Heart right ventricle (tissue), 16 donors: ENCODE measurements around the gene KMT2D. TPM values are rescaled to one million over a fixed set of nuclear protein-coding genes. Genes with fewer than 3 reads are reported as not detected.

Experiments used
- ATAC-seq, 8 donors: fragments of 200-7000 bp; cut with Tn5 transposase; one replicate each; pipeline ENCODE4 v1.9.1; 2020; ENCODE audit warnings: mild to moderate bottlenecking in 8 of 8, moderate library complexity in 8 of 8, moderate number of reproducible peaks in 1 of 8
- DNase-seq, 2 donors: peaks; one replicate each; pipeline ENCODE4 v3.0.0-alpha.2; 2020
- H3K27ac ChIP-seq, 10 donors: fragments of 200-600 bp; sonication (generic) in 2 of 10; one replicate each; pipeline versions ENCODE4 v1.5.0 to v1.8.0; 2020 to 2022; ENCODE audit warnings: mild to moderate bottlenecking in 3 of 10
- H3K27me3 ChIP-seq, 7 donors: fragments of 200-600 bp; one replicate each; pipeline ENCODE4 v1.8.0; 2021 to 2022; ENCODE audit warnings: mild to moderate bottlenecking in 2 of 7
- H3K36me3 ChIP-seq, 9 donors: fragments of 200-600 bp; sonication (generic) in 1 of 9; one replicate each; pipeline versions ENCODE4 v1.5.0 to v1.8.0; 2020 to 2022; ENCODE audit warnings: mild to moderate bottlenecking in 2 of 9
- H3K4me1 ChIP-seq, 9 donors: fragments of 200-600 bp; sonication (generic) in 1 of 9; one replicate each; pipeline versions ENCODE4 v1.5.0 to v1.8.0; 2020 to 2022; ENCODE audit warnings: mild to moderate bottlenecking in 4 of 9
- H3K4me3 ChIP-seq, 10 donors: fragments of 200-600 bp; sonication (generic) in 2 of 10; one replicate each; pipeline versions ENCODE4 v1.5.0 to v1.8.0; 2020 to 2022; ENCODE audit warnings: mild to moderate bottlenecking in 7 of 10, moderate library complexity in 2 of 10
- H3K9me3 ChIP-seq, 11 donors: fragments of 200-600 bp in 10 of 11; sonication (generic) in 2 of 11; one replicate each; pipeline versions ENCODE4 v1.5.0 to v1.8.0; 2013 to 2022; ENCODE audit warnings: mild to moderate bottlenecking in 2 of 11, control low read depth in 1 of 11, moderate library complexity in 1 of 11
- CTCF ChIP-seq, 9 donors: fragments of 200-600 bp; sonication (generic) in 2 of 9; IDR thresholded peaks; one replicate each; pipeline versions ENCODE4 v1.5.0 to v1.8.0; 2021 to 2022; ENCODE audit warnings: antibody characterized with exemption in 9 of 9, mild to moderate bottlenecking in 5 of 9, moderate library complexity in 1 of 9
- WGBS, 2 donors: extraction: QIAGEN DNeasy Blood & Tissue Kit; methylation state at CpG; one replicate each; pipeline ENCODE4 v1.1.7; 2013; ENCODE audit warnings: inconsistent platforms in 1 of 2; 5-methylcytosine and 5-hydroxymethylcytosine counted together
- intact Hi-C, 10 donors: fragments of 100-400 bp; cut with DNase I; formaldehyde crosslinking; loops; one replicate each; pipeline versions ENCODE4 v1.11.1 to v1.14.2; 2022
- polyA plus RNA-seq, 2 donors: library from polyadenylated mRNA; stranded (reverse); fragments of 200-250 nt; gene quantifications; one replicate each; pipeline ENCODE4 v1.2.3, GENCODE V29; 2013
- total RNA-seq, 10 donors: library from RNA; stranded (reverse); fragmentation: NEBNext Ultra II Directional in 3 of 10; extraction: Animal tissue kit (Norgen Biotek cat#: 25700) in 3 of 10; gene quantifications; one replicate each; pipeline versions ENCODE4 v1.2.1 to v1.2.4, GENCODE V29; 2021 to 2023
- donor health status: Arrhythmogenic right ventricular cardiomyopathy.
- donor health status: ischemic (EF 13 %, LVEDD 7.1; RV severe dilation, severe dysfunction).
- donor health status: healthy with polysubstance abuse.
- donor health status: DM: no; HTN: yes; CAD: no.
- donor health status: DM: no; HTN: no; CAD: no.
- donor health status: ischemic (EF 25% LVEDD 6.9; RV normal size, moderate dysfunction).
- donor health status: ischemic (EF 25% LVEDD 5.7; RV mildly dilated, moderate dysfunction).
- donor health status: healthy.
- donor health status: DM: yes; HTN: yes; CAD: no.
- donor health status: Ischemic cardiomyopathy.
- donor health status: ischemic (EF 35%, LVEDD 5.7; RV mildly dilated, moderate dysfunction).
- donor health status: nonischemic (EF 11% LVEDD 7.7; RV severe dilation, severe dysfunction).
- donor health status: DM: yes; HTN: yes; CAD: no.
- donor health status: PGD.
- donor health status: ischemic (EF 29% LVEDD 5.4; RV normal size, mild dysfunction).
- donor health status: nonischemic (EF 23%, LVEDD 6.1; RV moderate dilation, normal function).

The KMT2D gene
- total and polyA plus RNA-seq, 12 donors: 9.6 to 65.3 (median 54.2) TPM

- Histone ChIP-seq H3K27me3 (peaks cover 10 to 70% (median 51%) of the 10 kb centered on the region in 7 donors), H3K27ac (peak overlapping the region in 3 of 10 donors; percentile 49 to 60 (median 56)), H3K4me1 (peaks cover 31 to 65% (median 61%) of the 10 kb centered on the region in 9 donors), H3K36me3 (peaks cover 0 to 33% (median 15%) of the 10 kb centered on the region in 9 donors), H3K9me3 (no peaks in the 10 kb centered on the region), H3K4me3 (peak overlapping the region in 9 of 10 donors; percentile 24 to 52 (median 37))
- intact Hi-C loops: no loop called here
- ATAC-seq (peak in 7 of 8 donors; percentile 1 to 48 (median 24)), DNase-seq (no peak)
- TF ChIP-seq CTCF (IDR thresholded peaks at IDR 0.05): no peak
- WGBS, 2 donors: 4 to 9% methylated on average over 9 of the region's 9 CpGs
Measured at GRCh38 chr12:49093792-49094159, 33.2 kb upstream of the KMT2D start.

GRCh38 chr12:49092816-49093406 lies 32.3 kb upstream of the KMT2D start:
- no peaks in the 10 kb centered on the region for H3K9me3 ChIP-seq
- DNase-seq: no peak
- no peak for TF ChIP-seq CTCF (IDR thresholded peaks at IDR 0.05)
- peaks cover 0 to 25% (median 15%) of the 10 kb centered on the region in 9 donors for H3K36me3 ChIP-seq
- no peak for ATAC-seq
- intact Hi-C loops: no loop called here
- H3K4me1 ChIP-seq: peaks cover 39 to 73% (median 70%) of the 10 kb centered on the region in 9 donors
- H3K27me3 ChIP-seq: peaks cover 10 to 75% (median 52%) of the 10 kb centered on the region in 7 donors
- H3K4me3 ChIP-seq: peak overlapping the region in 6 of 10 donors; percentile 22 to 52 (median 50)
- 65 to 70% methylated on average over 4 of the region's 4 CpGs for WGBS, 2 donors
- H3K27ac ChIP-seq: peak overlapping the region in 4 of 10 donors; percentile 14 to 49 (median 34)

GRCh38 chr12:49092086-49092815 lies 31.7 kb upstream of the KMT2D start:
- peaks cover 0 to 18% (median 8%) of the 10 kb centered on the region in 9 donors for H3K36me3 ChIP-seq
- H3K9me3 ChIP-seq: no peaks in the 10 kb centered on the region
- 4 to 7% methylated on average over 30 to 32 of the region's 32 CpGs for WGBS, 2 donors
- peak overlapping the region; percentile 11 to 51 (median 42) for H3K4me3 ChIP-seq
- intact Hi-C loops: no loop called here
- peaks cover 10 to 75% (median 52%) of the 10 kb centered on the region in 7 donors for H3K27me3 ChIP-seq
- H3K4me1 ChIP-seq: peaks cover 39 to 76% (median 72%) of the 10 kb centered on the region in 9 donors
- peak overlapping the region in 4 of 10 donors; percentile 17 to 35 (median 32) for H3K27ac ChIP-seq
- DNase-seq: peak in 1 of 2 donors; percentile 39
- ATAC-seq: peak in 4 of 8 donors; percentile 11 to 28 (median 26)
- TF ChIP-seq CTCF (IDR thresholded peaks at IDR 0.05): peak in 6 of 9 donors; percentile 29 to 53 (median 44)

- no peak for TF ChIP-seq CTCF (IDR thresholded peaks at IDR 0.05)
- Histone ChIP-seq H3K27ac (peak overlapping the region in 4 of 10 donors; percentile 17 to 36 (median 32)), H3K4me3 (peak overlapping the region; percentile 11 to 51 (median 42)), H3K36me3 (peaks cover 0 to 13% (median 3%) of the 10 kb centered on the region in 9 donors), H3K4me1 (peaks cover 39 to 76% (median 72%) of the 10 kb centered on the region in 9 donors), H3K9me3 (no peaks in the 10 kb centered on the region), H3K27me3 (peaks cover 10 to 75% (median 52%) of the 10 kb centered on the region in 7 donors)
- DNase-seq (no peak), ATAC-seq (no peak)
- intact Hi-C loops: no loop called here
- 1 to 4% methylated on average over 13 to 14 of the region's 14 CpGs for WGBS, 2 donors
Measured at GRCh38 chr12:49091836-49092085, 31.2 kb upstream of the KMT2D start.
